ENCODE measurements around the gene GALNT10.

The GALNT10 gene

DNA sequence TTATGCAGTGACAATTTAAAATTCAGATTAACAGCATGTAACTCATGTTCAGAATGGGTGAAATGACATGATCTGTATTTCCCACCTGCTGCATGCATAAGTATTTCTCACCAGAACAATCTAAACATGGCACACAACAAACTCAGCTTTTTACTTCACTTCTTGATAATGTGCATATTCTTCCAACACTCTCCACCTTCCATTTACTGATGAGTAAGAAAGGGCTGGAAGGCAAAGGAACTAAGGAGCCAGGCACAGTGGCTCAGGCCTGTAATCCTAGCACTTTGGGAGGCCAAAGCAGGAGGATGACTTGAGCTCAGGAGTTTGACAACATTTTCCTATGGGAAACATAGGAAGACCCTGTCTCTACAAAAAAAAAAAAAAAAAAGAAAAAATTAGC lies 219.5 kb downstream of the GALNT10 start:
- no peak for DNase-seq

DNA sequence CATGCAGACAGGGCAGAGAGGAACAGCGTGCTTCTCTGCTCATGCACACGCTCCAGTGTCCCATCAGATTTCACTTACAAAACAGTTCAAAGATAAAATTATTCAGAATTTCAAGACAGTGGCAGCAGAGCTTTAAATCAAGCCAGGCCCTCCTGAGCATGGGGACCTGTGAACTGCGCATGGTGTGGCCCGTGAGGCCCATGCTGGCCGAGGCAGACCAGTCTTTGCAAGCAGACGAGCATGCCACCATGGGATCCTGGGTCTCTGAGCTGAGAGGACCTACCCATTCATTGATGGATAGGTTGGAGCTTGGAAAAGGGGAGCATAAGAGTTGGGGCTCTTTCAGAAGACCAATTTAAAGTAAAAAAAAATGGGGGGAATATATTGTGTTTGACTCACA lies 220.3 kb downstream of the GALNT10 start:
- no peak for DNase-seq

DNA sequence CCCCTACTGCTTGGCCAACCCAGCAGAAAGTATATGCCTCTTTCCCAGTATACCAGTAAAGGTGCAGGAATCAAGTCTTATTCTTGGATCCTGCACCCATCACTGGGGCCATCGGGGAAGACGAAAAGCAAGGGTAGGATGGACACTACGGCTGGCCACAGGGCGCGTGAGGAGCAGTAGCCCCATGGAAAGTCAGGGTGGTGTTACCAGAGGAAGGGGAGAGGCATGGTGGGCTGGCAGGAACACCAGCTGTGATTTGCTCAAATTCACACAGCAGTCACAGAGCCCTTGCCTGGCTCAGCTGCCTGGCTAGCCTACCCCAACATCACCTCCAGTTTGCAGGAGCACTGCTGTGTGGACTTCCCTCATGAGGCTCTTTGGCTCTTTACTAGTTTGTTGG lies 220.8 kb downstream of the GALNT10 start:
- no peak for DNase-seq

DNA sequence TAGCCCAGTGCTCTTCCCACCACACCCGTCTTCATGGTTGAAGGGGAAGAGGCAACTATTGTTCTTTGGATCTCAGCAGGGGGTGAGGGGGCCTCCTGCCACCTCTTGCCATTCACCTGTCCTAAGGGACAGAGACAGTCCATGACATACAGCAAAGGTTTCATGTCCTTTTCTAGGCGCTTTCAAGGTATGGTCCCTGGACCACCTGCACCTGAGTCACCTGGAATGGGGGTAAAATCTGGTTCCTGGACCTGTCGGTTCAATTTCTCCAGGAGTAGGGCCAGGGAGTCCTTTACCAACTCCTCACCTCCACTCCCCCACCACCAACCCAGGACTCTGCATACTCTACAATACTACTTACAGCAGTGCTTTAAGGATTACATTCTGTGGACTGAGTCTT lies 221.8 kb downstream of the GALNT10 start:
- no peak for DNase-seq

DNA sequence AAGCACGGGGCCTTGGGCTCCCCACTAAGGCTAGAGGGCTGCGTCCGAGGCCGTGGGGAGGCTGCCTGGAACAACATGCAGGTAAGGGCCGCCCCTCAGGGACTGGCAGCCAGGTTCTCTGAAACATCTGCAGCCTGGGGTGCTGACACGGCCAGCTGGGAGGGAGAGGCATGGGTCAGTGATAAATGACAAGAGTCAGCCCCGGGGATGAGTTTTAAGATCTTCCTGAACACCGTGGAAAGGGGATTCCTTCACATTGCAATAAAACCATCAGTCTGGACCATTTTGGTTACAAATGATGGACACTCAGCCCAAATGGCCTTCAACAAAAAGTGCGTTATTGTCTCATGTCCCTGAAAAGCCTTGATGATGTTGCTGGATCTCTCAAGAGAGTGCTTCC lies 222.4 kb downstream of the GALNT10 start:
- DNase-seq: no peak

DNA sequence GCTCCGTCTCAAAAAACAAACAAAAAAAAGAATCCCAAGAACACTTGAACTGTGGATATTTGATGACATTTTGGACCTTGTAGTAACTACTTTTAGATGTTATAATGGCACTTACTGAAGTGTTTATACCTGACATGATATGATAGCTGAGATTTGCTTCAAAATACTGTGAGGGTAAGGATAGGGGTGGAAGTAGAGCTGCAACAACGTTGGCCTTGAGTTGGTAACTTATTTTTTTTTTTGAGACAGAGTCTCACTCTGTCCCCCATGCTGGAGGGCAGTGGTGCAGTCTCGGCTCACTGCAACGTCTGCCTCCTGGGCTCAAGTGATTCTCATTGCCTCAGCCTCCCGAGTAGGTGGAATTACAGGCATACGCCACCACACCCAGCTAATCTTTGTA lies 224.6 kb downstream of the GALNT10 start:
- no peak for DNase-seq

DNA sequence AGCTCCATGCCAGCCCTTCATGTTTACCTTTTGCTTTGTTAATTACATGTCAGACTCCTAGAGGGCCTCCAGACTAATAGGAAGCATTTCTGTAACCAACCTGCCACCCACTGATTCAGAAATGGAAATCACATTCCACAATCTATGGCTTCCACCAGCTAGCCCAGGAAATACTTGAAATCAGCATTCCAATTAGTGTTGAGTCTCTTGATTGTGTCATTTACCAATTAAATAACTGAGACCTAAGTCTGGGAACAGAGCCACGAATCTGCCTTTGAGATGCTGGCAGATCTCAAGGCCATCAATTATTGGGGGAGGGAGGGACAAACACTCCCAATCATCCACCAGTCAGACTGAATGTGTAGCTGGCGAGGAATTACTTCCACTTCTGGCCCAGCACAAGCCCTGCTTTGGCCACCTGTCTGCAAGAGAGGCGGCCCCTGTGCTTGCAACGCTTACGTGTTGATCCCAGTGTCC lies 227.8 kb downstream of the GALNT10 start:
- DNase-seq: peak in 2 of 3 experiments; percentile 46 to 78

DNA sequence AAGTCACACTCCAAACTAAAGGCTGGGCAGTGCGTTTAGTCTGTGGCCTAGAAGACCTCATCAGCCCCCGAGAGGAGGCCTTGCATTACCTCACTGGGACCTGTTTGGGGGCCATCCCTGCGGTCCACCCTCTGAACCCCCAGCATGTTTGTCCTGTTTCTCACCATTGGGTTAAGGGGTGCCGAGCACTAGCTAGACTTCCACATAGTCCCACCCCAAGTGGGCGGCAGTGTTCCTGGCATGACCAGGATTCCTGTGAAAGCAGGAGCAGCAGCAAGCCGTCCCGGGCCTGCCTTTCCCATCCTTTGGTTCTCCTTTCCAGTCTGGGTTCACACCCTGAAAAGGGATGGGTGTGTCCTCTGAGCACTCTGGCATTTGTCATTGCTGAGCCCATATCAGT lies 228.7 kb downstream of the GALNT10 start:
- DNase-seq: no peak

DNA sequence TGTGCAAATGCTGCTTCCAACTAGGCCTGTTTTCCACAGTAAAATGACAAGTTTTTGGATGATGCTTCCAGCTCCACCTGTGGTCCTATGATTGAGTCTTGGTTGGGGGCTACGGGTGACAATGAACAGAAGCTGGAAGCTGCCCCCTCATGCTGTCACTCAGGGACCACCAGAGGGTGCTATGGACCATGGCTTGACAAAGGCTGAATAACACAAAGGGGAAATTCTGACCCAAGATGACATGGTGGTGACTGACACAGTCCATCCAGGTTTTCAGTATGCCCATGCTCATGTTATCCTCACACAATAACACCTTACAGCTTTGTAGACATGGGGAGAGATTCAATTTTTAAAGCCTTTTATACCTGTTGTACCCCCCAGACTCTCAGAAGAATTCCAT lies 231.3 kb downstream of the GALNT10 start:
- peak in 1 of 3 experiments; percentile 10 for DNase-seq

DNA sequence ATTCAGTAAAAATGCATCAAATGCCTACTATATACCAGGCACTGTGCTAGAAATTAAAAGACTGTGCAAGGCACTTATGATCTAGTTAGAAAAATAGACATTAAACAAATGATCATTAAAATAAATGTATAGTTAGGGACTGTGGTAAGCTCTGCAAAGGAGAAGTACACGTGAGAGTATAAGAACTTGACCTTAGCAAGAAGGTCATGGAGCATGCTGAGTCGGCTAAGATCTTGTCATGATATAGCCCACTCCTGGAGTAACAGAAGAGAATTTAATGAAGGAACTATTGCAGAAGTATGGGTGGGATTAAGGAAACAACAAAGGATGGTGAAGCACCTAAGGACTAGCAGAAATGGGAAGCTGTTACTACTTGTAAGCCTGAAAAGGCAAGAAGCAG lies 231.8 kb downstream of the GALNT10 start:
- DNase-seq: no peak

DNA sequence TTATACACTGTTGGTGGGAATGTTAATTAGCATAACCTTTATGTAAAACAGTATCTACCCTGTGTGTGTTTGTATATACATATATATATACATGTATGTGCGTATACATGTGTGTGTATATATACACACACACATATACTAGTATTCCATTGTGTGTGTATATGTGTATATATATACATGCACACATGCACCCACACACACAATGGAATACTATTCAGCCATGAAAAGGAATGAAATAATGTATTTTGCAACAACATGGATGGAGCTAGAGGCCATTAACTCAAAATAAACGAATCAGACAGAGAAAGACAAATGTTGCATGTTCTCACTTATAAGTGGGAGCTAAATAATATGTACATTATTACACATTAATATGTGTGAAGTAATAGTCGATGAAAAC lies 237.7 kb downstream of the GALNT10 start:
- no peak for DNase-seq

DNA sequence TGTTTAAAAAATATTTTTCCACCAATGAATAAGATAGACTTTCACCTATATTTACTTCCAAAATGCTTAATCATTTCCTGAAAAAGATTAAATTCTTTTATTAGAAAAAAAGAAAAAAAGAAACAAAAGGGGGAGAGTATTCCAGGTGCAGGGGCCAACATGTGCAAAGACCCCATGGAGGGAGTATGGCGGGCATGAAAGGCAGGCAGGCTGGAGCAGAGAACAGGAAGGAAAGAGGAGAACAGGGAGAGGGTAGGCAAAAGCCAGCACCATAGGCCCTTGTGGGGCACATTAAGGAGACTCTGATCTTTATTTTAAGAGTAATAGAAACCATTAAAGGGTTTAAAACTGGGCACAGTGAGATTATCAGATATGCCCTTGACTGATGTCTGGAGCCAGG lies 238.8 kb downstream of the GALNT10 start:
- DNase-seq: no peak

DNA sequence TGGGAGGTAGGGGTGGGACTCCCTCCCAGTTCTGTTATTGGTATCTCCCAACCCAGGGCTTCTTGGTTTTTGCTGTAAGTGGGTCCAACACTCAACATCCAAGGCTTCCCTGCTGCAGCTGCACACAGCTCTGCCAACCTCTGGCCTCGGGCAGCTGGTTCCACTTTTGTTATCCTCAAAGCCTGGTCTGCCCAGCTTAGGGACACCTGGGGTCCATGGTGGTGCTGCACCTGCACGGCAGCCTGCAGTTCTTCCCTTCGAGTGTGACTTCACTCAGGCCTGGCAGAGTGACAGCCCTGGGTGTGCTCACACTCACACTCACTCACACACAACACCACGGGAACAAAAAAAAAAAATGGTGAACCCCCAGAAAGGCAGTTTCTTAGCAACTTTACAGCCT lies 239.9 kb downstream of the GALNT10 start:
- DNase-seq: peak in 1 of 3 experiments; percentile 3

DNA sequence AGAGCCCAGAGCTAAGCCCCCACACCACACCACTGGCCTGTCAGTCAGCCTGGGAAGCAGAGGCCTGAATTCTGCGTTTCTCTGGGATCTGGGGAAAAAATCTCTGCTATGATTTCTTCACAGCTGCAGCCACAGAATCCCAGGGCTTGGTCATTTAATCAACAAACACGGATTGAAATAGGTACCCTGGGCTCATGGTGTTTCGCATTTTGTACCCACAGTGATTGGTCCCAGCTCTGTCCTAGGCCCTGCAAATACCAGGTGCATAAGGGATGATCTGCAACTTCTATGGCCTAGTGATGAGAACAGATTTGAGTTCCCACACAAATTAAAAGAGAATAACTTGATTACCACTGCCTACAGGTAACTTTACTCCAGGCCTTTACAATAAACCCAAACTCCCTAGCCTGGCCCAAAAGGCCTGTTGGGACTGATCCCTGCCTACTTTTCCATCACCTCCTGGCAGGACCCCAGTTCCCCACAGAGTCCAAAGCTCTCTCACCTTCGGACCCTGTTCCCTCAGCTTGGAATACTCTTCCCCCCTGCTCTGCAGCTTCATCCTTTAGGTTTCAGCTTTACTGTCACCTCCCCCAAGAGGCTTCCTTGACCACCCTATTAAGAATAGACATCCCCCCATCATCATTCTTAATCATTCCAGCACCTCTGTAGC lies 240.6 kb downstream of the GALNT10 start:
- DNase-seq: no peak

DNA sequence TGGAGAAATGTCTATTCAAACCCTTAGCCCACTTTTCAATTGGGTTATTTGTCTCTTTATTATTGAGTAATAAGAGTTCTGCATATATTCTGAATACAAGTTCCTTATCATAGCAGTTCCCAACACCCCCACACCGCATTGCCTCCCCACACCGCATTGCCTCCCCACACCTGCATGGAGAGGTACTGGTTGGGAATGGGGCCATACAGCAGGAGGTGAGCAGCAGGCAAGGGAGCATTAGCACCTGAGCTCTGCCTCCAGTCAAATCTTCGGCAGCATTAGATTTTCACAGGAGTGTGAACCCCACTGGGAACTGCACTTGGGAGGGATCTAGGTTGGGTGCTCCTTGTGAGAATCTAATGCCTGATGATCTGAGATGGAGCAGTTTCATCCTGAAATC lies 244.7 kb downstream of the GALNT10 start:
- DNase-seq: no peak

DNA sequence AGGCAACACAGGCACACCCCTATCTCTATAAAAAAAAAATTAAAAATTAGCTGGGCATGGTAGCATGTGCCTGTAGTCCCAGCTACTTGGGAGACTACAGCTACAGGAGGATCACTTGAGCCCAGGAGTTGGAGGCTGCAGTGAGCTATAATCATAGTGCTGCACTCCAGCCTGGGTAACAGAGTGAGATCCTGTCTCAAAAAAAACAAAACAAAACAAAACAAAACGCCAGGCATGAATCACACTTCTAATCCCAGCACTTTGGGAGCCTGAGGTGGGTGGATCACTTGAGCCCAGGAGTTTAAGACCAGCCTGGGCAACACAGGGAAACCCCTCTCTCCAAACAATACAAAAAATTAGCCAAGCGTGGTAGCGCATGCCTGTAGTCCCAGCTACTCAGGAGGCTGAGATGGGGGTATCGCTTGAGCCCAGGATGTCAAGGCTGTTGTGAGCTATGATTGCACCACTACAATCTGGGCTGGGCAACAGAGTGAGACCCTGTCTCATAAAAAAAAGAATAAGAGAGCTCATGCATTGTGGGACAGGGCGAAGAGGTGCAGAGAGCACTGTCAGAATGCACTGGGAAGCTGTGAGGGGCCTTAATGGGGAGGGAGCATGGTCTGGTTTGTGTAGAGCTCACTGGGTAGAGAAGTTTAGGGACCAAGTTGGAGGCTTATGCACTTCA lies 246.9 kb downstream of the GALNT10 start:
- DNase-seq: no peak

DNA sequence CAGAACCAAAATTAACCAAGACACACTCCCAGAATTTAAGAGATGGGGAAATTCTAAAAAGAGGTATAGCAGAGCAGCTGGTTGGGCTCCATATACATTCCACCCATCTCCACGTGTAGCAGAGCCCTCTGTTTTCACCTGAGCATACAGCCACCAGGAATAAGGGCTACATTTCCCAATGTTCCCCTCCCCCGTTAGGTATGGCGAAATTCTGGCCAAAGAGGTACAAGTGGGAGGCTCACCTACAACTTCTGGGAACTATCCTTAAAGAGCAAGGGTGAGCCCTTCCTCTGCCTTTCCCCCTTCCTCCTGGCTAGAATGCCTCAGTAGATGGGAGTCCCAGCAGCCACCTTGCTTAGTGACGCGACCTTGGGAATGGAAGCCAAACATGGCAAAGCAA lies 250.0 kb downstream of the GALNT10 start:
- no peak for DNase-seq

DNA sequence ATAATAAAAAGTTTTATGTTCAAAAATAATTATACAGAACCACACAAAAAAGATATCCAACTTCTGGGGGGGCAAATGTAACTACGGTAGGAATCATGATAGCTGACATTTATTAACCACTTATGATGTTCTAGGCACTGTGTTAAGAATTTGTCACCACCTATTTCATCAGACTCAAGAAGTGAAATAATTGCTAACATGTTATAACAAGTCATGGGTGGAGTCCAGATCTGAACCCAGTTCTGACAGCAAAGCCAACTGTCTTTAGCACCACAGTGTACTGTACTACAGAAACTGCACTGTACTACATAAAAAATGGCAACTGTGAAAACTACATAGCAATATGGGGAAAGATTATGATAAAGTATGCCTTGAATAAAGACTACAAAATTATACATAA lies 252.3 kb downstream of the GALNT10 start:
- DNase-seq: no peak

DNA sequence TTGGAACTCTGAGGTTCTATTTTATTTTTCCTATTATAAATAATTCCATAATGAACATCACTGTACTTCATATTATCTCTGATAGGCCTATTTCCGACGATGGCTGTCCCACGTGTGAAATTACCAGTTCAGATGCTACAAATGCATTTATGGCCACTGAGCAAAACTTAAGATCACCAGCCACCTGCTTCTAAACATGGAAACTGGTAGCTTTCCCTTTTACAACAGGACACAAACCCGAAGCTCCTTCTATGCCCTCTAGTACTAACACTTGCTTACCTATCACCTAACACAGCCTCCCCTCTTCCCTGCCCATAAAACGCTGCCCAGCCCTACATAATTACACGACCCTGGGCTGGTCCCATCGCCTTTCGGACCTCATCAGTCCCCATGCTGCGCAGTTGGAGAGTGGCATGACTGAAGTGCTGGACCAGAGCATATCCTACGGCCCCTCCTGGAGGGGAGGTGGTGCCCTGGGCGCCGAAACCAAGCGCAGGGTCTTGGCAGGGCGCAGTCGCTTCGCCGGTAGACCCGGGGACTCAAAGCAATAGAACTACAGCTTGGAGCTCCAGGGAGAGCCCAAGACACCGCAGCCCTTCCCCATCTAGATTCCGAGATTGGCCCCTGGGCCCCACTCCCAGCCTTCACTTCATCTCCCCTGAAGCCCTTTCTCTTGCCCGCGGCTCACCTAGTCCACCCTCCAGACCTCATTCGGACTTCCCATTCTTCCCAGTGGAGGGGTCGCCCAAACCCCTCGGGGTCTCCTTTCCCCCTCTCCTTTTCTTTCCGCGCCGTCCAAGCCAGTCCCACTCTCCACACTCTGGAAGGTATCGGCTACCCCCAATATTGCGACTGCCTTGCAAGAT lies 254.3 kb downstream of the GALNT10 start:
- peak; percentile 6 to 52 (median 18) for DNase-seq

DNA sequence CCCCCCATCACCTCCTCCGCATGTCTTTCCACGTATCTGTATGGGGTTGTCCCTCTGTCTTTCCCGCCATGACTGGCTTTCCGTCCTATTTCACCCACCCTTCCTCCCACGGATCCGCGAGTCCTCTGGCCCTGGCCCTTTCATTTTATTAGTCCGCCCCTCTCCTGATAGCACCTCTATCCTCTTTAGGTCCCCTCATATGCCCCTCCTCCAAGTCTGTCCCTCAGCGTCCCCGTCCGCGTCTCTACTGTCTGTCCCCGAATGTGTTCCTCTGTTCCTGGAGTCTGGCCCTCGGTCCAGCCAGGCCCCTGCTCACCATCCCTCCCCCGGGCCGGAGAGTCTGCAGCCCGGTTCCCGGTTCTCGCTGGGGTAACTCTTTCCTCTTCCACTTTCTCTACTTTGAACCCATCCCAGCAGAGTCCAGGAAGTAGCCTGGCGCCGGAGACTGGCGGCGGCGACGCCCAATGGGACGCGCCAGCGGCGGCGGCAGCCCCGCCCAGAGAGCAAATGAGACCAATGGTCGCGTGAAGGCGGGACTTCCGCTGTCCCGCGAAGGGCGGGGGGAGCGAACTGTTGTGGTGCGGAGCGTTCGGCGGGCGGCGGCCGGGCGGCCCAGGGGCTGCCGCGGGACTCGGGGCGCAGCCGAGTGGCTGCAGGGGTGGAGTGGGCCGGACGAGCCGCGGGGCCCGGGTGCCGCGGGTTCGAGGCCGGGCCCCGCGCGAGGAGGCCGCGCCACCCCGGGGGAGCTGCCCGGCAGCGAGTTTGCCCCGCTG lies 255.1 kb downstream of the GALNT10 start, which contains the start of gene SAP30L:
TSS of gene SAP30L (plus strand) at position 576 of the 773 bp plus-strand sequence. CDS start 608 bp downstream, outside the sequence.
- peak; percentile 89 to 95 (median 91) for DNase-seq

DNA sequence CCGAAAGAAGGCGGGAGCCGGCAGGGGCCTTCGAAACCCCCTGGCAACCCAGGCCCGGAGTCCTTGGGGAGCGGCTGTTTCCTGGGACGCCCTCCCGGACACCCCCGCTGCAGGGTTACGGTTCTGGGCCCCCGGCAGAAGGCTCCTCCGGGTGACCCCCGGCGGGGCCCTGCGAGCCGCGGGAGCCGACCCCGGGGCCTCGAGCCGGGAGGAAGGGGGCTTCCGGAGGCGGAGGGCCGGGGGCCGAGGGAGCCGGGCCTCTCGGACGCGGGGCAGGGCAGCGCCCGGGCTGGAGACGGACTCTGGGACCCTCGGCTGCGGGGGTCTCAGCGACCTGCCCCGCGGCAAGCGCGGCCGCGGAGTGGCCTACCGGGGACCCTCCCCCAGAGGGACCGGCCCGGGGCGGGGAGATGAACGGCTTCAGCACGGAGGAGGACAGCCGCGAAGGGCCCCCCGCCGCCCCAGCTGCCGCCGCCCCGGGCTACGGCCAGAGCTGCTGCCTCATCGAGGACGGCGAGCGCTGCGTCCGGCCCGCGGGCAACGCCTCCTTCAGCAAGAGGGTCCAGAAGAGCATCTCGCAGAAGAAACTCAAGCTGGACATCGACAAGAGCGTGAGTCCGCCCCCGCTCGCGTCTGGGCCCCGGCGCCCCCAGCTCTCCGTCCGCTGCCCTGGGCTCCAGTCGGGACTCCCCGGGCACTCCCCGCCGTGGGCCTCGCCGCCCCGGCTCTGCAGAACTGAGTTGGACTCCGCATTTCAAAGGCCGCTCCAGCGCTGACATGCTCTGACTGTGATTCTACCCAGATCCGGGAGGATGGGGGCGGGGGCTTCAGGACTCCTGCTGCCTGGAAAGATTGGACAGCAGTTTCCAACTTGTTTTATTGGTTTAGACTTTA lies 255.9 kb downstream of the GALNT10 start:
- DNase-seq: peak; percentile 23 to 57 (median 52)
